ENCODE data around the gene ICE2.

The ICE2 gene

GRCh38 chr15:60381148-60381788 is 97.7 kb downstream of the ICE2 start:
- TF ChIP-seq TCF12 (IDR thresholded peaks at IDR 0.05; ENCODE audit: low read depth) (no peak), RAD21 (IDR thresholded peaks at IDR 0.05; ENCODE audit: low read depth) (no peak), FOXM1 (IDR thresholded peaks at IDR 0.05; ENCODE audit: borderline replicate concordance, low read depth) (no peak), CEBPB (IDR thresholded peaks at IDR 0.05) (no peak), EGR1 (IDR thresholded peaks at IDR 0.05) (no peak), REST (IDR thresholded peaks at IDR 0.05; ENCODE audit: low read depth) (no peak), NFIC (IDR thresholded peaks at IDR 0.05) (no peak), EP300 (IDR thresholded peaks at IDR 0.05; ENCODE audit: borderline replicate concordance) (no peak), MAX (IDR thresholded peaks at IDR 0.05) (no peak), ZBTB7A (IDR thresholded peaks at IDR 0.05; ENCODE audit: low read depth) (no peak), USF1 (IDR thresholded peaks at IDR 0.05) (no peak), TAF1 (IDR thresholded peaks at IDR 0.05; ENCODE audit: low read depth) (no peak), TEAD4 (IDR thresholded peaks at IDR 0.05) (no peak), CREB1 (IDR thresholded peaks at IDR 0.05; ENCODE audit: low read depth) (no peak), YY1 (IDR thresholded peaks at IDR 0.05; ENCODE audit: low read depth) (no peak)

GRCh38 chr15:60379525-60380274 is 99.2 kb downstream of the ICE2 start:
- TF ChIP-seq TAF1 (IDR thresholded peaks at IDR 0.05; ENCODE audit: low read depth) (no peak), REST (IDR thresholded peaks at IDR 0.05; ENCODE audit: low read depth) (no peak), TCF12 (IDR thresholded peaks at IDR 0.05; ENCODE audit: low read depth) (peak; percentile 71), RAD21 (IDR thresholded peaks at IDR 0.05; ENCODE audit: low read depth) (no peak), USF1 (IDR thresholded peaks at IDR 0.05) (no peak), EP300 (IDR thresholded peaks at IDR 0.05; ENCODE audit: borderline replicate concordance) (peak; percentile 86), MAX (IDR thresholded peaks at IDR 0.05) (peak; percentile 22; the same call in 1 of the 2 replicates), TEAD4 (IDR thresholded peaks at IDR 0.05) (peak; percentile 89), CREB1 (IDR thresholded peaks at IDR 0.05; ENCODE audit: low read depth) (no peak), ZBTB7A (IDR thresholded peaks at IDR 0.05; ENCODE audit: low read depth) (no peak), EGR1 (IDR thresholded peaks at IDR 0.05) (no peak), YY1 (IDR thresholded peaks at IDR 0.05; ENCODE audit: low read depth) (no peak), FOXM1 (IDR thresholded peaks at IDR 0.05; ENCODE audit: borderline replicate concordance, low read depth) (no peak), CEBPB (IDR thresholded peaks at IDR 0.05) (peak; percentile 99), NFIC (IDR thresholded peaks at IDR 0.05) (peak; percentile 50; the same call in 1 of the 2 replicates)

- TF ChIP-seq EGR1 (IDR thresholded peaks at IDR 0.05) (no peak), EP300 (IDR thresholded peaks at IDR 0.05; ENCODE audit: borderline replicate concordance) (no peak)
These were observed 99.8 kb downstream of the ICE2 start for GRCh38 chr15:60379185-60379524.

- TF ChIP-seq EGR1 (IDR thresholded peaks at IDR 0.05) = no peak
- TF ChIP-seq ZBTB7A (IDR thresholded peaks at IDR 0.05; ENCODE audit: low read depth) = no peak
- no peak for TF ChIP-seq YY1 (IDR thresholded peaks at IDR 0.05; ENCODE audit: low read depth)
- no peak for TF ChIP-seq TCF12 (IDR thresholded peaks at IDR 0.05; ENCODE audit: low read depth)
- TF ChIP-seq NFIC (IDR thresholded peaks at IDR 0.05) = no peak
- no peak for TF ChIP-seq REST (IDR thresholded peaks at IDR 0.05; ENCODE audit: low read depth)
- no peak for TF ChIP-seq MAX (IDR thresholded peaks at IDR 0.05)
- no peak for TF ChIP-seq CEBPB (IDR thresholded peaks at IDR 0.05)
- TF ChIP-seq FOXM1 (IDR thresholded peaks at IDR 0.05; ENCODE audit: borderline replicate concordance, low read depth) = no peak
- no peak for TF ChIP-seq RAD21 (IDR thresholded peaks at IDR 0.05; ENCODE audit: low read depth)
- no peak for TF ChIP-seq USF1 (IDR thresholded peaks at IDR 0.05)
- TF ChIP-seq TEAD4 (IDR thresholded peaks at IDR 0.05) = no peak
- TF ChIP-seq TAF1 (IDR thresholded peaks at IDR 0.05; ENCODE audit: low read depth) = no peak
- no peak for TF ChIP-seq EP300 (IDR thresholded peaks at IDR 0.05; ENCODE audit: borderline replicate concordance)
- no peak for TF ChIP-seq CREB1 (IDR thresholded peaks at IDR 0.05; ENCODE audit: low read depth)
These were observed 102.3 kb downstream of the ICE2 start for GRCh38 chr15:60376677-60377095.

Data from Ishikawa (cell line).